ENCODE results near the gene ITGB1. TPM values are rescaled to one million over a fixed set of nuclear protein-coding genes. Genes with fewer than 3 reads are reported as not detected.

Gene ITGB1
- total and polyA plus RNA-seq, 9 of the 15 experiments (the other 6 are each of a cell fraction or from before 2014, with no cell fraction given): 40.2 to 194 (median 155) TPM

- TF ChIP-seq POLR2AphosphoS5 (IDR thresholded peaks at IDR 0.05; ENCODE audit: control insufficient read depth, insufficient read depth, low read depth, low read length): peak; percentile 85
- peak; percentile 48 for TF ChIP-seq HNRNPLL (IDR thresholded peaks at IDR 0.05; ENCODE audit: low read depth, low read length, poor library complexity, severe bottlenecking)
- no peak for TF ChIP-seq ZNF41 (CRISPR knock-in tag; conservative IDR thresholded peaks at IDR 0.05)
- peak; percentile 97 for TF ChIP-seq ETV5 (CRISPR knock-in tag; IDR thresholded peaks at IDR 0.05; ENCODE audit: low read depth)
- TF ChIP-seq CEBPG (CRISPR knock-in tag; IDR thresholded peaks at IDR 0.05): no peak
- no peak for TF ChIP-seq CEBPG (tag; conservative IDR thresholded peaks at IDR 0.05 in 1 of 2, IDR thresholded peaks at IDR 0.05 in 1 of 2)
- TF ChIP-seq WHSC1 (IDR thresholded peaks at IDR 0.05; ENCODE audit: low read length): no peak
- TF ChIP-seq LCOR (CRISPR knock-in tag; IDR thresholded peaks at IDR 0.05): no peak
- TF ChIP-seq HINFP (tag; conservative IDR thresholded peaks at IDR 0.05; ENCODE audit: low read depth): no peak
- TF ChIP-seq BACH1 (tag; IDR thresholded peaks at IDR 0.05): no peak
- no peak for TF ChIP-seq MEF2D (tag; conservative IDR thresholded peaks at IDR 0.05; ENCODE audit: low read depth)
- TF ChIP-seq ZNF224 (CRISPR knock-in tag; IDR thresholded peaks at IDR 0.05): no peak
- TF ChIP-seq, protein P1, sequence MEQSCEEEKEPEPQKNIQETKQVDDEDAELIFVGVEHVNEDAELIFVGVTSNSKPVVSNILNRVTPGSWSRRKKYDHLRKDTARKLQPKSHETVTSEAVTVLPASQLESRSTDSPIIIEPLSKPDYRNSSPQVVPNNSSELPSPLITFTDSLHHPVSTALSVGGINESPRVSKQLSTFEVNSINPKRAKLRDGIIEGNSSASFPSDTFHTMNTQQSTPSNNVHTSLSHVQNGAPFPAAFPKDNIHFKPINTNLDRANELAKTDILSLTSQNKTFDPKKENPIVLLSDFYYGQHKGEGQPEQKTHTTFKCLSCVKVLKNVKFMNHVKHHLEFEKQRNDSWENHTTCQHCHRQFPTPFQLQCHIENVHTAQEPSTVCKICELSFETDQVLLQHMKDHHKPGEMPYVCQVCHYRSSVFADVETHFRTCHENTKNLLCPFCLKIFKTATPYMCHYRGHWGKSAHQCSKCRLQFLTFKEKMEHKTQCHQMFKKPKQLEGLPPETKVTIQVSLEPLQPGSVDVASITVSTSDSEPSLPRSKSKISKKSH (CRISPR knock-in tag; IDR thresholded peaks at IDR 0.05): no peak
- peak; percentile 4 for TF ChIP-seq ARHGAP35 (IDR thresholded peaks at IDR 0.05; ENCODE audit: partially characterized antibody)
- no peak for TF ChIP-seq OTX1 (CRISPR knock-in tag; IDR thresholded peaks at IDR 0.05)
- TF ChIP-seq, protein P2, sequence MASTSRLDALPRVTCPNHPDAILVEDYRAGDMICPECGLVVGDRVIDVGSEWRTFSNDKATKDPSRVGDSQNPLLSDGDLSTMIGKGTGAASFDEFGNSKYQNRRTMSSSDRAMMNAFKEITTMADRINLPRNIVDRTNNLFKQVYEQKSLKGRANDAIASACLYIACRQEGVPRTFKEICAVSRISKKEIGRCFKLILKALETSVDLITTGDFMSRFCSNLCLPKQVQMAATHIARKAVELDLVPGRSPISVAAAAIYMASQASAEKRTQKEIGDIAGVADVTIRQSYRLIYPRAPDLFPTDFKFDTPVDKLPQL (IDR thresholded peaks at IDR 0.05; ENCODE audit: extremely low read depth, insufficient read length): no peak
- 0 out of 2 replicates have a peak, but pooled peaks have one; percentile 39 for TF ChIP-seq CBFB (CRISPR knock-in tag; IDR thresholded peaks at IDR 0.05)
- TF ChIP-seq NFIX (CRISPR knock-in tag; IDR thresholded peaks at IDR 0.05; ENCODE audit: low read depth): no peak
- TF ChIP-seq NELFE (IDR thresholded peaks at IDR 0.05; ENCODE audit: insufficient read depth, insufficient read length): no peak
- no peak for TF ChIP-seq SAFB (IDR thresholded peaks at IDR 0.05; ENCODE audit: borderline replicate concordance, low read depth, low read length)
These were observed at the start of gene ITGB1 (continued) for GRCh38 chr10:32958085-32959005.
